Suprapubic skin (tissue), 4 donors: ENCODE measurements around the gene CAPZB.

ENCODE experiments used
- CTCF ChIP-seq, 2 donors: fragments of 200-600 bp in 1 of 2; fragments of 450-650 bp in 1 of 2; sonication (generic) in 1 of 2; IDR thresholded peaks; one replicate each; pipeline ENCODE4 v1.5.1; 2016 to 2019; ENCODE audit warnings: antibody characterized with exemption in 2 of 2, mild to moderate bottlenecking in 1 of 2, moderate library complexity in 1 of 2
- POLR2A ChIP-seq, 2 donors: fragments of 450-650 bp; IDR thresholded peaks; one replicate each; pipeline ENCODE4 v1.6.1; 2017; ENCODE audit warnings: antibody characterized with exemption in 2 of 2, mild to moderate bottlenecking in 2 of 2, moderate library complexity in 2 of 2
- POLR2AphosphoS5 ChIP-seq, 3 donors: sonication (generic); formaldehyde crosslinking; IDR thresholded peaks; one replicate each; pipeline ENCODE4 v1.6.1; 2017; ENCODE audit warnings: antibody characterized with exemption in 3 of 3

GRCh38 chr1:19463504-19463803, 21.9 kb downstream of the CAPZB start:
- no peak for TF ChIP-seq POLR2AphosphoS5 (IDR thresholded peaks at IDR 0.05)
- no peak for TF ChIP-seq CTCF (IDR thresholded peaks at IDR 0.05)
- TF ChIP-seq POLR2A (IDR thresholded peaks at IDR 0.05) = no peak
